NCI-H510A treated with DMSO at 0.1 percent for 48 hours (cell line): Measurements from ENCODE around the gene MICU1.
"Not testable (repeated sequence)": the region's sequence is repeated elsewhere in the genome, so short reads cannot be mapped to it uniquely, and the experiment has no call there.

Source experiments
- DNase-seq: peaks from one replicate; lab custom pipeline; 2025; lab: John Stamatoyannopoulos, UW

The MICU1 gene, protein sequence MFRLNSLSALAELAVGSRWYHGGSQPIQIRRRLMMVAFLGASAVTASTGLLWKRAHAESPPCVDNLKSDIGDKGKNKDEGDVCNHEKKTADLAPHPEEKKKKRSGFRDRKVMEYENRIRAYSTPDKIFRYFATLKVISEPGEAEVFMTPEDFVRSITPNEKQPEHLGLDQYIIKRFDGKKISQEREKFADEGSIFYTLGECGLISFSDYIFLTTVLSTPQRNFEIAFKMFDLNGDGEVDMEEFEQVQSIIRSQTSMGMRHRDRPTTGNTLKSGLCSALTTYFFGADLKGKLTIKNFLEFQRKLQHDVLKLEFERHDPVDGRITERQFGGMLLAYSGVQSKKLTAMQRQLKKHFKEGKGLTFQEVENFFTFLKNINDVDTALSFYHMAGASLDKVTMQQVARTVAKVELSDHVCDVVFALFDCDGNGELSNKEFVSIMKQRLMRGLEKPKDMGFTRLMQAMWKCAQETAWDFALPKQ

GRCh38 chr10:72625608-72626443 is at the start of gene MICU1:
Gene MICU1, minus strand, starts transcription at chr10:72626079. Its CDS starts 59,286 bp downstream, at chr10:72566793.
- DNase-seq = peak; percentile 93

GRCh38 chr10:72674174-72674573 is 48.3 kb upstream of the MICU1 start:
- not testable (repeated sequence) for DNase-seq

GRCh38 chr10:72673280-72673679 is 47.4 kb upstream of the MICU1 start:
- no peak for DNase-seq

DNA sequence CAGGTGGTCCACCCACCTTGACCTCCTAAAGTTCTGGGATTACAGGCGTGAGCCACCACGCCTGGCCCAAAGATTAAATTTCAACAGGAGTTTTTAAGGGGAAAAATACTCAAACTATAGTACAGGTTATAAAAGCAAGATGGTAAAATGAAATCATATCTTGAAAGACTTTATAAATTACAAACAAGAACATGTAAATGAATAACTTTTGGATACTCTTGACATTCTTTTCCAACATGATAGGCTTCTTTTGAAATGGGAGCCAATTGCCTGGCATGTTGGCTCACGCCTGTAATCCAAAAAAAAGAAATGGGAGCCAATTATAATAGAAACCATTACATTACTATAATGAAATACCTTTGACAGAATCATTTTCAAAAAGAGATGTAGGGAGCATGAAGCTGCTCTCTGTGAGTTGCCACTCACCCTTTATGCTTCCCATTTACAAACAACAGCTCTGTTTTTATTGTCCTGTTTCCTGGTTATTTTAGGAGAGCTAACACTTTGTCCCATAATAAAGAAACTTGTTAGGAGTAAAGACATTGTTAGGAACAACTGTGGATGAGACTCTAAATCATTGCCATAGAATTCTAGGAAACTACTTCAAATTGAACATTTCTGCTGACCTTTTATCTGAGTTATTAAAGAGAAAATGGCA is 41.5 kb upstream of the MICU1 start:
- DNase-seq = no peak

DNA sequence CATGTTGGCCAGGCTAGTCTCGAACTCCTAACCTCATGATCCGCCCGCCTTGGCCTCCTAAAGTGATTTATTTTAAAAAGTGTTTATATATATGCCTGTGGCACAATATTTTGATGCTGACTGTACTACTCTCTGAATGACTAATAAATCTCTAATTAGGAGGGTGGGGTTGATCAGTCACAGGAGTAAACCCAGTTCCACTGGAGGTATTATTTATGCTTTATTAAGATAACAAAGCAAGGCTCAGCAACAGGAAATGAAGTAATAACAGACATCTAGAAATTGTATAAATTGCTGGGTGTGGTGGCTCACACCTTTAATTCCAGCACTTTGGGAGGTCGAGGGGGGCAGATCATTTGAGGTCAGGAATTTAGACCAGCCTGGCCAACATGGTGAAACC is 40.0 kb upstream of the MICU1 start:
- DNase-seq = no peak

- DNase-seq = no peak
Measured at GRCh38 chr10:72663971-72664370, 38.1 kb upstream of the MICU1 start.

DNA sequence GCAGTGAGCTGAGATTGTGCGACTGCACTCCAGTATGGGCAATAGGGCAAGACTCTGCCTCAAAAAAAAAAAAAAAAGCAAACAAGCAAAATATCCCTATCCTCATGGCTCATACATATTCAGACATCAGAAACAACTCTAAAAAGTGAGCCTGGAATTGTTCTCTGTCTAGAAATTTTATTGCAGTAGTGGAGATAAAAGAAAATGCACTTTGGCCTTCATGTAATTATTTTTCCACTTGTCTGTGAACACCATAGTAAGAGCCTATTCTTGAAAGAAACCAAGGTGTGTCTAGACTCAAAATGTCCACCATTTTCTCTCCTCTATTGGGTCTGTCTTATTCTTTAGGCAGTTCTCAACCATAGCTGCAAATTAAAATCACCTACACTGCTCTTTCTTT is 35.6 kb upstream of the MICU1 start:
- no peak for DNase-seq

DNA sequence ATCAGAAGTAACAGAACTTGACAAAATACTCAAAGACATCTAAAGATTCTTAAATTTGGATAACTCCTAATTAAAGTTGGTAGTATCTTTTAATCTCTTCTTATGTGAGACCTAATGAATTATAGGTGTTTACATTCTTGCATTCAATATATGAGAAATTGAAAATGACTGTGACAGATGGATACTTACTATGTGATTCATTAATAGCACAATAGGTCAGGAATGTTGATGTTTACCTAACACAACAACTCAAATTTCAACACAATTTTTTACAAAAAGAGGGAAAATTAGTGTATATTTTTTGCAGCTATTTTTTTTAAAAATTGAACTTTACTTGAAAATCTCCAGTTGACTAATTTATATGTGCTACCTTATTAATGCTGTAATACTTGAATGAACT is 34.3 kb upstream of the MICU1 start:
- no peak for DNase-seq

- no peak for DNase-seq
Measured at GRCh38 chr10:72659694-72660093, 33.8 kb upstream of the MICU1 start.

DNA sequence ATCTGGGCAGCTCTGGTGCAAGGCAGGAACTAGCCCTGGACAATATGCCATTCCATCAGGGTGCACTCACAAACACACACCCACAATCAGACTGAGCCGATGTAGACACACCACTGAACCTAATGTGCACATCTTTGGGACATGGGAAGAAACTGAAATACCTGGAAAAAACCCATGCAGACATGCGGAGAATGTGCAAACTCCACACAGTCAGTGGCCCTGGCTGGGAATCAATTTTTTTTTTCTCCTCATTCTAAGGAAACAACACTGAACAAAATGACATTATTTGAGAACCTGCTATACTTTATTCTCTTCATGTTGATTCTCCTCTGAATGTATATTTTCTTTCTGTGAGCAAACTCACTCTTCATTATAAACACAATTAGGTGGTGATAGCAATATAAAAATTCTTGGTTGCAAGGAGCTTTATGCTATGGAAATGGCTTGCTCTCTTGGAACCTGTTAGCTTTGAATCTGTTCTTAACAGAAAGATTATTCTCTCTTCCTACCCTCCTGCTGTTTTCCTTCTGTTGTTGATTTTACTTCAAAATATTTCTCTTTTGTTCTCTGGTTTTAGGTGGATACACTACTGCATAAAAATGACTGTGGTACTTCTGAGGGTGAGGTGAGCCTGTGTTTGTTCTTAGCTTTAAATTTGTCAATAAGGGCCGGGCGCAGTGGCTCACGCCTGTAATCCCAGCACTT is 33.0 kb upstream of the MICU1 start:
- DNase-seq = no peak

DNA sequence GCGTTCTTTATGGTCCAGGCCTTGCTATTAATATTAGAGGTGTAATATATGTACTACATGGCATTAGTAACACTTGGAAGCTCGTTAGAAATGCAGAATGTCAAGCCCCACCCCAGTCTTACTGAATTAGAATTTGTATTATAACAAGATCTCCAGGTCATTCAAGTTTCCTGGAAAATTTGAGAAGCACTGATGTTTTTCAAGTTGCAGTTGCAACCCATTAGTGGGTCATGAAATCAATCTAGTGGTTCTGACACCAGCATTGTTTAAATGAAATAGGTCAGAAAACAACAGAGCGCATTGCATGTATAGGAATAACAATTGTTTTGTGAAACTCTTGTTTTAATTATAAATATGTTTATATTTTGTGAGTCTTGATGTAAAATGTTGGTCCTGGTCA is 28.8 kb upstream of the MICU1 start:
- no peak for DNase-seq

DNA sequence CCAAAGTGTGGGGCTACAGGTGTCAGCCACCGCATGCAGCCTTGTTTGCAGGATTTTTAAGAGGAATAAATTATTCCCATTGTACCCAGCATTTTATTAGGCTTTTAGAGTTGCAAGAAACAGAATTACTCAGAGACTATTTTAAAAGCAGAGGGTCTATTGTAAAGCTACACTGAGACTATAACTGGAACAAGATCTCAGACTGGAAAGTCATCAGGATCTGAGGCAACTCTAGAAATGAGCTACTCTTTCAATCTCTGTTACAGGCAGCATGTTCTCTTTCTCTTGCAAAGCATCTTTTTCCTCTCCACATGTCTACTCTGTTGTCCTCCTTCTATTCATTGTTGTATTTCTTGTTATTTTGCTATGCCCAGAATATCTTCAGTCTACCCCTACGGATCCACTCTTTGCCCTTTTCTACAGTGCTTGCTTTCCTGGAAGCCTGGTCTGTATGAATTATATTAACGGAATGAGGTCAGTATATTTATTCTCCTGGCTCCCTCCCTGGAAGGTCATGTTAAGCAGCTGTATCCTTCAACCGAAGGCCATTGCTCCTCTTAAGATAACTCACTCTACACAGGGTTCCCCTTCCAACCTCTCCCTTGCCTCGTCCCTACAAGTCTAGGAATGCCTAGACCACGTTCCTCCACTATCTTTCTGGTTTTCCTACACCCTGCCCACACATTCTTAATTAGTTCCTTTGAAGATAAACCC is 27.7 kb upstream of the MICU1 start:
- no peak for DNase-seq

GRCh38 chr10:72649291-72649690 is 23.4 kb upstream of the MICU1 start:
- DNase-seq = no peak

GRCh38 chr10:72648301-72648700 is 22.4 kb upstream of the MICU1 start:
- no peak for DNase-seq

DNA sequence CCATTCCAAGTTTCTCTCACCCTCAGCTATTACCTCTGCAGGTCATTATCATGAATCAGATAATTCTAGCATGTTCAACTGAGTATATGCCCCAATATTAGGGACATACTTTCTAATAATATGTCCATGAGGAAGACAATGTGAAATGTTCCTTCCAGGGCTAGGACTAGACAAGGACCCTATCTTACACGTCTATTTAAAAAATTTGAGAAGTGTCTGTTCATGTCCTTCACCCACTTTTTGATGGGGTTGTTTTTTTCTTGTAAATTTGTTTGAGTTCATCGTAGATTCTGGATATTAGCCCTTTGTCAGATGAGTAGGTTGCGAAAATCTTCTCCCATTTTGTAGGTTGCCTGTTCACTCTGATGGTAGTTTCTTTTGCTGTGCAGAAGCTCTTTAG is 21.1 kb upstream of the MICU1 start:
- not testable (repeated sequence) for DNase-seq

- peak; percentile 28 for DNase-seq
Measured at GRCh38 chr10:72645263-72645858, 19.5 kb upstream of the MICU1 start.

DNA sequence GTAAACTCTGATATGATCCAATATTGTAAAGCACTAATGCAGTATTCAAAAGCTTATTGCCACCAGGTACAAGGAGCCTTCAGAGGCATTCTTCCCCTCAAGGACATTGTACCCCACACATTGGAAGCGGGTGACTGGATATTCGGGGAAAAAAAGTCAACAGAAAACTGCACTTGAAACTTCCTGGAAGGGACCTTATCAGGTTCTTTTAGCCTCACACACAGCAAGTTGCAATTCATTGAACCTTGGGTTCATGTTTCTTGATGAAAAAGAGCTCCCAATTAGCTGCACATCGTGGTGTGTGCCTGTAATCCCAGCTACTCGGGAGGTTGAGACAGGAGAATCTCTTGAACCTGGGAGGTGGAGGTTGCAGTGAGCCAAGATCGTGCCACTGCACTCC is 16.4 kb upstream of the MICU1 start:
- DNase-seq = no peak

DNA sequence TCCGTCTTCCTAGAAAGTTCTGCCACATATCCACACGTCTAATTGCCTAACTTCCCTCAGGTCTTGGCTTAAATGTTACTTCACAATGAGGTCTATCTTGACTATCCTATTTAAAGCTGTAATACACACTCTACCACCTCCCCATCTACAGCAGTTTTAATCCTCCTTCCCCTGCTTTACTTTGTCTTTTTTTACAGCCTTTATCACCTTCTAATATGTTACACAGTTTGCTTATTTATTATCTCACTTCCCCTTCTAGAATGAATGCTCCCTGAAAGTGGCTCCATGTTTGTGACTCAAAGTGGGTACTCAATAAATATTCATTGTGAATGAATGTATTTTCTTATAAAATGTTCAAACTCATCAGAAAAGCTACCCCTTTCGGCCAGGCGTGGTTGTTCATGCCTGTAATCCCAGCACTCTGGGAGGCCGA is 13.6 kb upstream of the MICU1 start:
- no peak for DNase-seq

GRCh38 chr10:72638586-72639440 is 12.9 kb upstream of the MICU1 start:
- no peak for DNase-seq

GRCh38 chr10:72637398-72637857 is 11.5 kb upstream of the MICU1 start:
- no peak for DNase-seq
